HG03442 (cell line): ENCODE measurements around the gene CTNNA1.

ENCODE experiments used
- ATAC-seq: cut with Tn5 transposase; IDR thresholded peaks from one replicate; pipeline ENCODE4 v1.9.1; 2021; ENCODE audit warnings: mild to moderate bottlenecking, moderate library complexity; ENCODE audit not compliant: unreplicated experiment

Gene CTNNA1

GRCh38 chr5:138981586-138981985 is 228.4 kb downstream of the CTNNA1 start:
- ATAC-seq = no peak

GRCh38 chr5:138983984-138984383 is 230.8 kb downstream of the CTNNA1 start:
- ATAC-seq = no peak
